HG03571 (cell line): ENCODE data around the gene CFAP107.

Experiments
- ATAC-seq: cut with Tn5 transposase; IDR thresholded peaks from one replicate; pipeline ENCODE4 v1.9.1; 2021; ENCODE audit not compliant: unreplicated experiment

CFAP107 gene

DNA sequence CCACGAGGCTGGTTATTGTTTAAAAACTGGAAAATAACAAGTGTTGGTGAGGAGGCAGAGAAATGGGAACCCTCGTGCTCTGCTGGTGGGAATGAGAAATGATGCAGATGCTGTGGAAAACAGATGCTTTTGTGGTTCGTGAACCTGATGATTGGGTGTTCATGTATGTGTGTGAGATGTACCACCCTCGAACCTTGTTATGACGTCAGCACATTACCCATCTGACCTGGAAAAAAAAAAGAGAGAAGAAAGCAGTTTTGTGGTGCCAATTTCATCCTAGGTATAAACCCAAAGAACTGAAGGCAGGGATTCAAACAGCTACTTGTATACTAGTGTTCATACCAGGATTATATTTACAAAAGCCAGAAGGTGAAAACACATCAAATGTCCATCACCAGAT, 6.4 kb upstream of the CFAP107 start:
- no peak for ATAC-seq

GRCh38 chr1:12741946-12742345, 4.1 kb upstream of the CFAP107 start:
- ATAC-seq: no peak

GRCh38 chr1:12745126-12745991, 641 bp upstream of the CFAP107 start:
- no peak for ATAC-seq

- ATAC-seq: no peak
Measured at GRCh38 chr1:12748778-12749355, 2.9 kb downstream of the CFAP107 start.

- ATAC-seq: no peak
Measured at GRCh38 chr1:12754738-12755137, 8.7 kb downstream of the CFAP107 start.

DNA sequence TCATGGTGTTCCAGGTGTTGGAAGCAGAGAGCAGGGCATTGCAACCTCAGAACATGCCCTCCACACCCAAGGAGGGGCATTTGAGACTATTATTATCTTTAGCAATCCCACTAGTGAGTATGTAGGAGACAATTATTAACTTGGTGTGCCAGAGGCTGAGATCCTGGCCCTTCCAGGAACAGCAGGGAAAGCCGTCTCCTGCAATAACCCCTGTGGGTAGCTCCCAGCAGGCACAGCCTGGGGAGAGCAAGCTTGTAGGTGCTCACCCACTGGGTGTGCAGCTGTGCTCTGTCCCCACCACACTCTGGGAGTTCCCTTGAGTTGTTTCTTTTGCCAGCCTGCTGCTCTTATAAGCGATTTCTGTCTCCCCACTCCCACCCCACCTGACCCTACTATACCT, 10.3 kb downstream of the CFAP107 start:
- ATAC-seq: no peak

DNA sequence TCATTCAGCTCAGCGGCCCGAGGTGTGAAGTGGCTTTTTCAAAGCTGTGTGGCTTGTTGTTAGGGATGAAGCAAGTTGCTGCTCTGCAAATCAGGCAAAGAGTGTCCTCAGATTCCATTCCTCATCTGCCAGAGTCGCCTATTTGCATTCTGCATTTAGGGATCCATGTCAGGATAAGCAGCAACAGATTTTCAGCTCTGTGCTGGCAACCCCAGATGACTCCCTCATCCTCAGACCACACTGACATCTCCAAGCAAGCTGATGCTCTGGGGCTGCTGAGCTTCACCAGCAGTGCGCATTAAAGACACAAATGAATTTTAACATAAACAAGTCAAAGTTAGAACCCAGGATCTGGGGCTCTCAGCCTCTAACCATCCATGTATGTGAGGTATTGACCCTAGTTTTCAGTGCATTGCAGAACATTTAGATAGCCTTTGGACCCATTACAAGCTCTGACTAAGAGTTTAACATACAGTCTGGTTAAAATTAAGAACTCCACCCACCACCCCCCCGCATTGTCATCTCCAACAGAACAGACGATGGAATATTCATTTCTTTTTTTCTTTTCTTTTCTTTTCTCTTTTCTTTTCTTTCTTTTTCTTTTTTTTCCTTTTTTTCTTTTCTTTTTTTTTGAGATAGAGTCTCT, 10.9 kb downstream of the CFAP107 start:
- ATAC-seq: no peak

DNA sequence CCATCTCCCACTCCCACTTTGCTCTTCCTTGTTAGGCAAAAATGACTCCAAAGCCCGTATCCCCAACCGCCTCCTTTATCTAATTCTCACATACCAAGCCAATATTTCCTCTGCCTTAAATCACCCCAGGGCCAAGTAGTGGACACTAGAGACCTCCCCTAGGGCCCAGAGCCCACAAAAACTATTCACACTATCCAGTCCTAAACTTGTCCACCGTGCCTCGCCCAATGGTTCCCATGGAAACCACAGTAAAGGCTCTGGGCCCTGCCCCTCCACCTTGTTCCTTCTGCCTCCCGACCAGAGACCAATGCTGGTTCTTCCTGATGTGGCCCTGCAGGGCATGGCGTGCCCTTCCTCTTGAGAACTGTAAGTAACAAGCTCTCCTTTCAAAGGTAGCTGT, 11.8 kb downstream of the CFAP107 start:
- ATAC-seq: no peak

- ATAC-seq: no peak
Measured at GRCh38 chr1:12760256-12760795, 14.3 kb downstream of the CFAP107 start.

GRCh38 chr1:12761781-12762180, 15.8 kb downstream of the CFAP107 start:
- ATAC-seq: no peak

- ATAC-seq: no peak
Measured at GRCh38 chr1:12762766-12763165, 16.8 kb downstream of the CFAP107 start.

GRCh38 chr1:12763479-12763878, 17.5 kb downstream of the CFAP107 start:
- ATAC-seq: no peak

DNA sequence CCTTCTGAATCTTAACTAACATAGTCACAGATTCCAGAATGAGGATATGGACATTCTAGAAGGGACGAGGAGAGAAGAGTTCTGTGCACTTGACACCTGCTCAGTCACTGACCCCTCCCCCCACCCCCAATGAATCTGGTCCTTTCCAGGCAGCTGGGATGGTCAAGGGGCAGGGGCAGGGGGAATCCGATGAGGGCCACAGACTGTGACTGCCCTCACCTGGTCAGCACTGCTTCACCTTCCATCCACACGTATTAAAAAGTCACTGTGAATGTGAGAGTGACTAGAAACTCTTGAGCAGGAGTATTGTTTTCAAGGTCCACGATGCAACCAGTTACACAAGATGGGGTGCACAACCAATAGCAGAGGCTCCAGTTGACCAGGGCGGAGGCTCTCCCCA, 18.0 kb downstream of the CFAP107 start:
- ATAC-seq: no peak

DNA sequence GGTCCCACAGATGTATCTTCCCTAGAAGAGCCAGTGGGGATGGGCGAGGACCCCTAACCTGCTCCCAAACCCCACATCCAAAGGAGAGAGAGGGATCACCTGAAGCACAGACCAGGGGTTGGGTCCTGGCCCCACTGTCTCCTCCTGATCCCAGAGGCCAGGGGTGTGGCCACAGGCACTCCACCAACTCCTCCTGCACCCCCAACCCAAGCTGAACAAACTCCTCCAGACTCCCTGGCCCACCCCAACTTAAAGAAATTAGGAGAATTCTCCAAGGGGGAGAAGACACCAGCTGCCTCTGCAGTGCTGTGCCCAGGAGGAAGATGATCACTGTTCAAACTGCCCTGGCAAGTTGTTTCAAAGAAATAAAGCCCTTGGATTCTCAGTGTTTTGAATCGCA, 23.0 kb downstream of the CFAP107 start:
- no peak for ATAC-seq

DNA sequence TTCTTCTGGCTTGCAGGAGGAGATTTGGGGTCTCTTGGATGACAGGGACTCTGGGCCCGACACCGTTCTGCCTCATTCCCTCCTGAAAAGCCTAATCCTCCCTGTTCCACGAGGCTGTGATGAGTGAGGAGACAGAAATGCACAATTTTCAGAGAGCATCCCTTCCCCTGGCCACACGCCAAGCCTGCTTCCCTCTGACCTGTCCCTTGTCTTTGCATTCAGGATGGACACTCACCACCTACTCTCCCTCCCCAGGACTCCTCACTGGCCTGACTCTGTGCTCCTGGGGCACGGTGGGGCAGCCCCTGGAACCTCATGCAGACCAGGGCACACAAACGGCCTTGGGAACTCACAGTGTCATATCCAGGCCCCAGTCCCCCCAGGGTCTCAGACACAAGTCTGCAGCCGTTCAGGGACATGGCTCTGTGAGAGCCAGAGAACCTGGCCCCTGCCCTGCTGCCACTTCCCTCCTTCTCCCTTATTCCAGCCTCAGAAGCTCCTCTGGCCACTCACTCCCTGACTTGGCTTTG, 24.0 kb downstream of the CFAP107 start:
- ATAC-seq: no peak

- ATAC-seq: no peak
Measured at GRCh38 chr1:12770620-12771019, 24.6 kb downstream of the CFAP107 start.

DNA sequence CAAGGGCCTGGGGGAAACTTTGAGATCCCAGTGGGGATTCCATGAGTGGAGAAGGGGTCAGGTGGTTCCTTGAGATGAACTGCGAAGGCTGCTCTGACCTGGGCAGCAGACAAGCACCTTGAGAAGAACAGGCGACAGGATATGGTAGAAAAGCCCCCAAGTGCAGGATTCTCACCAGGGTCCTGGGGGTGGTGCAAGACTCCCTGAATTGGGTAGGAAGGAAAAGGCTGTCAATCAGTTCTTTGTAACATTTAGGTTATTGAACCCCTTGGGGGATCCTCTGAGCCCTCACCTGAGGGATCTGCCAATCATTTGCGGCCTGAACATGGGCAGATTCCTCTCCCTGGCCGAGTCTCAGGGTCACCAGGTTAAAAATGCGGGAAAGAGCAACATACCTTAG, 25.2 kb downstream of the CFAP107 start:
- ATAC-seq: no peak

DNA sequence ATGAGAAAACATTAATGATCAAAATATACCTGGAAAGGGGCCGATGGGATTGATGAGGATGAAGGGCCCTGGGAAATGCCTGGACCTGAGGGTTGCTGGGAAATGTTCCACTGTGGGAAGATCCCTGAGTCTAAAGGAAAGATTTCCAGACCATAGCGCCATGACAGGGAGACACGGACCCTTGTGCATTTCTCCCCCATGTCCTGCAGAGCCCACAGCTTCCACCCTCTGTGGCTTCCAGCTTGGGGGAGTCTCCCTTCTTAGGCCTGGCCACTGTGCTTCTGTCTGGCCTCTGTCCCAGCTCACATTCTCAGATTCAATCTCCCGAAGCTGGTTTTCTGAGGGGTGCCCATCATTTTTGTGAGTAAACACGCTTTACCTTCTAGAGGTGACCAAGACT, 26.5 kb downstream of the CFAP107 start:
- no peak for ATAC-seq

- no peak for ATAC-seq
Measured at GRCh38 chr1:12773438-12773837, 27.4 kb downstream of the CFAP107 start, which contains the start of gene PRAMEF12. PRAMEF12 (plus strand) TSS chr1:12773738; CDS start chr1:12774868, 1,130 bp downstream.

DNA sequence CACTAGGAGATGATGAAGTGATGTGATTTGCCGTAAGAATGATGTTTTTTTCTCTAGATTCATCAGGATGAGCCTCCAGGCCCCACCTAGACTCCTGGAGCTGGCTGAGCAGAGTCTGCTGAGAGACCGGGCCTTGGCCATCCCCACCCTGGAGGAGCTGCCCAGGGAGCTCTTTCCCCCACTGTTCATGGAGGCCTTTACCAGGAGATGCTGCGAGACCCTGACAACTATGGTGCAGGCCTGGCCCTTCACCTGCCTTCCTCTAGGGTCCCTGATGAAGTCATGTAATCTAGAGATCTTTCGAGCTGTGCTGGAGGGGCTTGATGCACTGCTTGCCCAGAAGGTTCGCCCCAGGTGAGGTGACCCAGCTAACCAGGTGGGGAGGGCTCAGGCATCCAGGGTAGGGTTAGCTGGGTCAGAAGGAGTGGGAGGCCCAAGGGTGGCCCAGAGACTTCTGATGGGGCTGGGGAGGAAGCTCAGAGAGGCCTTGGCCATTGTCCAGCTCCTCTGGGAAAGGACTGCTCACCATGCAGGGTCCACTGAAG, 28.9 kb downstream of the CFAP107 start:
- ATAC-seq: no peak

- no peak for ATAC-seq
Measured at GRCh38 chr1:12775443-12775842, 29.4 kb downstream of the CFAP107 start.
